Keratinocyte (primary cell): ENCODE measurements around the gene NSUN4. TPM values are rescaled to one million over a fixed set of nuclear protein-coding genes. Genes with fewer than 3 reads are reported as not detected.

ENCODE experiments used
- DNase-seq: peaks from one replicate; pipeline ENCODE4 v3.0.0-alpha.2; 2011; ENCODE audit warnings: low read depth, missing footprints, low spot score
- FAIRE-seq: peaks from 2 replicates; lab custom pipeline; 2011; peaks lifted over from hg19 to GRCh38; lab: Jason Lieb, UNC
- H2AFZ ChIP-seq: 2 replicates; pipeline ENCODE4 v1.6.0; 2012; ENCODE audit warnings: low read length, control low read depth, inconsistent platforms; ENCODE audit not compliant: control insufficient read depth
- H3K27ac ChIP-seq: 2 replicates; pipeline ENCODE4 v1.5.1; 2011; ENCODE audit warnings: low read length; ENCODE audit not compliant: control insufficient read depth, insufficient read depth
- H3K27me3 ChIP-seq: 3 replicates; pipeline ENCODE4 v1.6.0; 2011; ENCODE audit warnings: low read length; ENCODE audit not compliant: control insufficient read depth, insufficient read depth; ENCODE audit errors: extremely low read depth
- H3K36me3 ChIP-seq, 2 experiments: 2 replicates in 1 of 2; 3 replicates in 1 of 2; pipeline ENCODE4 v1.5.1; 2011; ENCODE audit warnings: low read length in 2 of 2, mild to moderate bottlenecking in 1 of 2; ENCODE audit not compliant: control insufficient read depth in 2 of 2, insufficient read depth in 2 of 2; ENCODE audit errors: extremely low read depth in 1 of 2
- H3K4me1 ChIP-seq: 3 replicates; pipeline ENCODE4 v1.5.1; 2011; ENCODE audit warnings: low read length; ENCODE audit not compliant: control insufficient read depth, insufficient read depth; ENCODE audit errors: extremely low read depth
- H3K4me2 ChIP-seq: 3 replicates; pipeline ENCODE4 v1.6.0; 2011; ENCODE audit warnings: low read depth, low read length; ENCODE audit not compliant: control insufficient read depth, insufficient read depth; ENCODE audit errors: extremely low read depth
- H3K4me3 ChIP-seq, 3 experiments: fragments of 200-600 bp in 1 of 3; sonication (generic) in 1 of 3; 2 replicates in 2 of 3; 3 replicates in 1 of 3; pipeline ENCODE4 v1.5.1; 2011 to 2016; ENCODE audit warnings: low read length in 3 of 3, mild to moderate bottlenecking in 3 of 3, control low read depth in 2 of 3, inconsistent platforms in 1 of 3, low read depth in 1 of 3, mixed read lengths in 1 of 3, mixed run types in 1 of 3, moderate library complexity in 1 of 3; ENCODE audit not compliant: control insufficient read depth in 2 of 3, insufficient read depth in 2 of 3; ENCODE audit errors: extremely low read depth in 1 of 3
- H3K79me2 ChIP-seq: 2 replicates; pipeline ENCODE4 v1.6.0; 2012; ENCODE audit warnings: low read length; ENCODE audit not compliant: control insufficient read depth, insufficient read depth
- H3K9ac ChIP-seq: 3 replicates; pipeline ENCODE4 v1.6.0; 2011; ENCODE audit warnings: low read length; ENCODE audit not compliant: control insufficient read depth, insufficient read depth; ENCODE audit errors: extremely low read depth
- H3K9me1 ChIP-seq: 3 replicates; pipeline ENCODE4 v1.6.0; 2011; ENCODE audit warnings: low read length; ENCODE audit not compliant: control insufficient read depth, insufficient read depth; ENCODE audit errors: extremely low read depth
- H3K9me3 ChIP-seq: 2 replicates; pipeline ENCODE4 v1.5.1; 2012; ENCODE audit warnings: low read depth, low read length; ENCODE audit not compliant: control insufficient read depth
- H4K20me1 ChIP-seq: 3 replicates; pipeline ENCODE4 v1.6.0; 2011; ENCODE audit warnings: low read length; ENCODE audit not compliant: control insufficient read depth, insufficient read depth; ENCODE audit errors: extremely low read depth
- EZH2 ChIP-seq: IDR thresholded peaks from one replicate; pipeline ENCODE4 v1.6.1; 2012; ENCODE audit warnings: inconsistent platforms, mild to moderate bottlenecking, low read length, moderate library complexity
- dilution Hi-C: fragments of 300-500 bp; cut with MboI; formaldehyde crosslinking; loops from one replicate; pipeline ENCODE4 v1.7.0; 2020; ENCODE audit warnings: low sequenced_read_pairs; ENCODE audit not compliant: extremely low pct_ligation_motif_present
- polyA plus RNA-seq, 5 experiments: library from polyadenylated mRNA; depleted of rRNA in 3 of 5; stranded (reverse) in 3 of 5; stranded (forward) in 1 of 5; unstranded in 1 of 5; fragments of >200 nt; gene quantifications; 1 replicate in 1 of 5; 2 replicates in 3 of 5; 3 replicates in 1 of 5; pipeline versions ENCODE4 v1.2.1 to v1.2.3, GENCODE V29; 2011 to 2012; ENCODE audit warnings: missing spikeins in 2 of 5, low read depth in 1 of 5, low replicate concordance in 1 of 5
- TF ChIP-seq, protein P1 (sequence below), 3 experiments: IDR thresholded peaks in 1 of 3; conservative IDR thresholded peaks in 1 of 3; optimal IDR thresholded peaks in 1 of 3; 2 replicates in 2 of 3; 3 replicates in 1 of 3; pipeline versions ENCODE3 to v1.5.1; 2011; ENCODE audit warnings: low read length in 3 of 3, mild to moderate bottlenecking in 3 of 3, moderate library complexity in 2 of 3, control low read depth in 1 of 3, inconsistent platforms in 1 of 3; ENCODE audit not compliant: insufficient read depth in 2 of 3; ENCODE audit errors: extremely low read depth in 1 of 3

Gene NSUN4
- polyA plus RNA-seq, 1 donor (not counting 4 experiments of a cell fraction or from before 2014, with no cell fraction given) = 26.3 TPM

DNA sequence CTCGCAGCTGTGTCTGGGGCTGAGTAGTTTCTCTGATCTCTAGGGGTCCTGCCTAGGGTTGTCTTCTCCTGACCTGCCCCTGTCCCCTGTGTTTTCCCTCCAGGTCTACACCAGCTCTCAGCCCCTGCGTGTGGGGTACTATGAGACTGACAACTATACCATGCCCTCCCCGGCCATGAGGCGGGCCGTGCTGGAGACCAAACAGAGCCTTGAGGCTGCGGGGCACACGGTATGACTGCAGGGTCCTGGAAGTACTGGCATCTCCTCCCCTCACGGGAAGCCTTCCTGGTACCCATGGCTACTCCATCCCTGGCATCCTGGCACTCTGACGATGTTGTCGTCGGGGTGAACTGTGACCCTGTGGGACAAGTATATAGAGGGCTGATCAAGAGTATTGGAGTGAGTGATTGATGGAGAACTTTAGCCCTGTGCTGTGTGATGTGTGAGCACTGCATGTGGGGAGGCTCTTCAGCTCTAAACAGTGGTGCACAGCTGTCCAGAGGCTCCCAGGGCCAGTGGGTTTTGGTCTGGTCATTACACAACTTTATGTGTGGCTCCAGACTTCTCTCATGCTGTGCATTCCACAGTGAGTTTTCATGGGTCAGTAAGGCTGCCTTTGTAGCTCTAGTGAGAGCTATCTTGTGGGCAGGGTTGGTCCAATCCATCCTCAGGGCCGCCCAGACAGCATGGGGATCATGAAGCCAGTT lies 67.9 kb downstream of the NSUN4 start:
- Histone ChIP-seq H2AFZ (no peak overlapping the region), H3K4me1 (no peaks in the 10 kb centered on the region), H3K36me3 (peaks cover 0 to 3% of the 10 kb centered on the region in 2 experiments), H3K9ac (no peak overlapping the region), H3K4me3 (no peak overlapping the region), H3K79me2 (no peaks in the 10 kb centered on the region), H4K20me1 (no peaks in the 10 kb centered on the region), H3K9me1 (no peaks in the 10 kb centered on the region), H3K9me3 (no peaks in the 10 kb centered on the region), H3K27ac (no peak overlapping the region), H3K4me2 (no peak overlapping the region), H3K27me3 (no peaks in the 10 kb centered on the region)
- TF ChIP-seq, protein P1, sequence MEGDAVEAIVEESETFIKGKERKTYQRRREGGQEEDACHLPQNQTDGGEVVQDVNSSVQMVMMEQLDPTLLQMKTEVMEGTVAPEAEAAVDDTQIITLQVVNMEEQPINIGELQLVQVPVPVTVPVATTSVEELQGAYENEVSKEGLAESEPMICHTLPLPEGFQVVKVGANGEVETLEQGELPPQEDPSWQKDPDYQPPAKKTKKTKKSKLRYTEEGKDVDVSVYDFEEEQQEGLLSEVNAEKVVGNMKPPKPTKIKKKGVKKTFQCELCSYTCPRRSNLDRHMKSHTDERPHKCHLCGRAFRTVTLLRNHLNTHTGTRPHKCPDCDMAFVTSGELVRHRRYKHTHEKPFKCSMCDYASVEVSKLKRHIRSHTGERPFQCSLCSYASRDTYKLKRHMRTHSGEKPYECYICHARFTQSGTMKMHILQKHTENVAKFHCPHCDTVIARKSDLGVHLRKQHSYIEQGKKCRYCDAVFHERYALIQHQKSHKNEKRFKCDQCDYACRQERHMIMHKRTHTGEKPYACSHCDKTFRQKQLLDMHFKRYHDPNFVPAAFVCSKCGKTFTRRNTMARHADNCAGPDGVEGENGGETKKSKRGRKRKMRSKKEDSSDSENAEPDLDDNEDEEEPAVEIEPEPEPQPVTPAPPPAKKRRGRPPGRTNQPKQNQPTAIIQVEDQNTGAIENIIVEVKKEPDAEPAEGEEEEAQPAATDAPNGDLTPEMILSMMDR (optimal IDR thresholded peaks at IDR 0.05 in 1 of 3, IDR thresholded peaks at IDR 0.05 in 1 of 3, conservative IDR thresholded peaks at IDR 0.05 in 1 of 3; ENCODE audit: extremely low read depth in 1 of 3, insufficient read depth in 2 of 3, low read length in 3 of 3) = no peak
- no peak for TF ChIP-seq EZH2
- dilution Hi-C loops = no loop called here
- FAIRE-seq (no peak), DNase-seq (no peak)

GRCh38 chr1:46409063-46409372 lies 68.4 kb downstream of the NSUN4 start:
- no peaks in the 10 kb centered on the region for H3K4me1 ChIP-seq
- H3K27ac ChIP-seq = no peak overlapping the region
- H3K4me2 ChIP-seq = no peak overlapping the region
- no peak for DNase-seq
- H3K9me3 ChIP-seq = no peaks in the 10 kb centered on the region
- H3K9me1 ChIP-seq = no peaks in the 10 kb centered on the region
- no peaks in the 10 kb centered on the region for H4K20me1 ChIP-seq
- no peak overlapping the region for H3K4me3 ChIP-seq
- TF ChIP-seq, protein P1 (optimal IDR thresholded peaks at IDR 0.05 in 1 of 3, IDR thresholded peaks at IDR 0.05 in 1 of 3, conservative IDR thresholded peaks at IDR 0.05 in 1 of 3; ENCODE audit: extremely low read depth in 1 of 3, insufficient read depth in 2 of 3, low read length in 3 of 3) = no peak
- TF ChIP-seq EZH2 = no peak
- H3K27me3 ChIP-seq = no peaks in the 10 kb centered on the region
- H3K36me3 ChIP-seq = peaks cover 0 to 3% of the 10 kb centered on the region in 2 experiments
- no peak overlapping the region for H2AFZ ChIP-seq
- H3K79me2 ChIP-seq = no peaks in the 10 kb centered on the region
- H3K9ac ChIP-seq = no peak overlapping the region
- FAIRE-seq = no peak
- dilution Hi-C loops = no loop called here
